K562 (cell line): Measurements from ENCODE around the gene CLDND2. TPM values are rescaled to one million over a fixed set of nuclear protein-coding genes. Genes with fewer than 3 reads are reported as not detected.
A peak's percentile ranks its signal among the peaks of the same experiment; 100 is the strongest.

Experiments
- CREM ChIP-seq: IDR thresholded peaks from 2 replicates; pipeline ENCODE4 v1.6.1; 2014; ENCODE audit warnings: antibody characterized with exemption, low read depth
- HNRNPH1 ChIP-seq: fragments of 200-400 bp; formaldehyde crosslinking; optimal IDR thresholded peaks from 2 replicates; pipeline ENCODE3; 2017; ENCODE audit warnings: low read depth, mild to moderate bottlenecking, low read length, moderate library complexity
- ILK ChIP-seq: fragments of 450-650 bp; IDR thresholded peaks from 2 replicates; pipeline ENCODE4 v1.6.1; 2016; ENCODE audit warnings: missing genetic modification characterization, low read depth, mild to moderate bottlenecking, missing compliant biosample characterization, moderate library complexity, borderline replicate concordance
- MCM2 ChIP-seq: fragments of 450-650 bp; IDR thresholded peaks from 2 replicates; pipeline ENCODE4 v1.6.1; 2017; ENCODE audit warnings: low read depth, mild to moderate bottlenecking
- NFXL1 ChIP-seq: fragments of 450-650 bp; formaldehyde crosslinking; IDR thresholded peaks from 2 replicates; pipeline ENCODE4 v1.4.0; 2021; ENCODE audit warnings: mild to moderate bottlenecking
- PKNOX1 ChIP-seq: fragments of 450-650 bp; IDR thresholded peaks from 2 replicates; pipeline ENCODE4 v1.6.1; 2016
- POLR3G ChIP-seq: IDR thresholded peaks from 2 replicates; pipeline ENCODE4 v1.6.1; 2011; ENCODE audit not compliant: insufficient read length, insufficient replicate concordance; ENCODE audit errors: extremely low read depth
- RBM25 ChIP-seq: fragments of 200-400 bp; formaldehyde crosslinking; IDR thresholded peaks from 2 replicates; pipeline ENCODE4 v1.6.1; 2018; ENCODE audit warnings: low read length, low read depth, moderate library complexity; ENCODE audit not compliant: severe bottlenecking
- RNF2 ChIP-seq: sonication (generic); IDR thresholded peaks from 2 replicates; pipeline ENCODE4 v1.6.1; 2016
- SAP30 ChIP-seq: fragments of 200-600 bp; sonication (generic); IDR thresholded peaks from 2 replicates; pipeline ENCODE4 v1.6.1; 2012; ENCODE audit warnings: borderline replicate concordance, low read depth, mild to moderate bottlenecking, moderate library complexity, low read length, control low read depth, inconsistent platforms; ENCODE audit not compliant: insufficient read depth, poor library complexity, severe bottlenecking
- SIN3A ChIP-seq, 2 experiments: fragments of 150-350 bp in 1 of 2; IDR thresholded peaks; 2 replicates each; pipeline ENCODE4 v1.6.1; 2011 to 2016; ENCODE audit warnings: borderline replicate concordance in 2 of 2, low read depth in 2 of 2, low read length in 2 of 2, mild to moderate bottlenecking in 2 of 2, moderate library complexity in 2 of 2; ENCODE audit not compliant: control insufficient read depth in 1 of 2
- SRF ChIP-seq, 2 experiments: fragments of 250-450, 450-650 bp in 1 of 2; sonication (Bioruptor Pico) in 1 of 2; sonication (generic) in 1 of 2; formaldehyde crosslinking; IDR thresholded peaks; 2 replicates each; pipeline versions ENCODE4 v1.5.0 to v1.5.1; 2020 to 2022; ENCODE audit warnings: mild to moderate bottlenecking in 1 of 2, missing genetic modification reagents in 1 of 2
- SRSF9 ChIP-seq: fragments of 200-400 bp; formaldehyde crosslinking; IDR thresholded peaks from 2 replicates; pipeline ENCODE4 v1.6.1; 2017; ENCODE audit warnings: low read depth, low read length, borderline replicate concordance
- TAF15 ChIP-seq: fragments of 200-400 bp; formaldehyde crosslinking; IDR thresholded peaks from 2 replicates; pipeline ENCODE4 v1.6.1; 2017; ENCODE audit warnings: mild to moderate bottlenecking, low read depth, low read length, moderate library complexity
- TBP ChIP-seq: optimal IDR thresholded peaks from 2 replicates; pipeline ENCODE3; 2011; ENCODE audit warnings: low read depth, low read length, improper control_type of control experiment
- TSHZ1 ChIP-seq: fragments of 250-450 bp; sonication (Bioruptor Pico); IDR thresholded peaks from 2 replicates; pipeline ENCODE4 v1.4.0; 2020; ENCODE audit warnings: mild to moderate bottlenecking, moderate library complexity
- ZNF57 ChIP-seq: fragments of 450-650 bp; formaldehyde crosslinking; IDR thresholded peaks from 2 replicates; pipeline ENCODE4 v1.4.0; 2020; ENCODE audit warnings: mild to moderate bottlenecking, moderate library complexity
- polyA plus RNA-seq, 8 experiments: library from polyadenylated mRNA; depleted of rRNA in 4 of 8; stranded (reverse) in 5 of 8; unstranded in 3 of 8; fragments of >200 nt; fragmentation: Nextera tagmentation in 2 of 8; fragmentation: Illumina TruSeq in 1 of 8; extraction: Ambion mirVana in 2 of 8; extraction: Trizol in 1 of 8; gene quantifications; 2 replicates each; pipeline versions ENCODE4 v1.2.1 to v1.2.3, GENCODE V29; 2011 to 2014; ENCODE audit warnings: inconsistent platforms in 1 of 8, missing spikeins in 1 of 8
- total RNA-seq, 7 experiments: library from RNA; depleted of rRNA in 6 of 7; stranded (reverse); fragments of >200 nt in 6 of 7; fragmentation: Illumina TruSeq in 2 of 7; extraction: Trizol in 2 of 7; gene quantifications; 2 replicates each; pipeline versions ENCODE4 v1.2.1 to v1.2.3, GENCODE V29; 2011 to 2021; ENCODE audit warnings: low replicate concordance in 1 of 7
- TF ChIP-seq, protein P1 (sequence below): sonication (generic); formaldehyde crosslinking; IDR thresholded peaks from 2 replicates; pipeline ENCODE4 v1.8.1; 2023; ENCODE audit warnings: mild to moderate bottlenecking, missing genetic modification reagents, moderate library complexity
- TF ChIP-seq, protein P2 (sequence below): sonication (generic); formaldehyde crosslinking; IDR thresholded peaks from 2 replicates; pipeline ENCODE4 v1.4.0; 2020; ENCODE audit warnings: mild to moderate bottlenecking, missing genetic modification reagents

Gene CLDND2
- total and polyA plus RNA-seq, 9 of the 15 experiments (the other 6 are each of a cell fraction or from before 2014, with no cell fraction given): 0.45 to 4.0 (median 1.2) TPM; not detected in 3

DNA sequence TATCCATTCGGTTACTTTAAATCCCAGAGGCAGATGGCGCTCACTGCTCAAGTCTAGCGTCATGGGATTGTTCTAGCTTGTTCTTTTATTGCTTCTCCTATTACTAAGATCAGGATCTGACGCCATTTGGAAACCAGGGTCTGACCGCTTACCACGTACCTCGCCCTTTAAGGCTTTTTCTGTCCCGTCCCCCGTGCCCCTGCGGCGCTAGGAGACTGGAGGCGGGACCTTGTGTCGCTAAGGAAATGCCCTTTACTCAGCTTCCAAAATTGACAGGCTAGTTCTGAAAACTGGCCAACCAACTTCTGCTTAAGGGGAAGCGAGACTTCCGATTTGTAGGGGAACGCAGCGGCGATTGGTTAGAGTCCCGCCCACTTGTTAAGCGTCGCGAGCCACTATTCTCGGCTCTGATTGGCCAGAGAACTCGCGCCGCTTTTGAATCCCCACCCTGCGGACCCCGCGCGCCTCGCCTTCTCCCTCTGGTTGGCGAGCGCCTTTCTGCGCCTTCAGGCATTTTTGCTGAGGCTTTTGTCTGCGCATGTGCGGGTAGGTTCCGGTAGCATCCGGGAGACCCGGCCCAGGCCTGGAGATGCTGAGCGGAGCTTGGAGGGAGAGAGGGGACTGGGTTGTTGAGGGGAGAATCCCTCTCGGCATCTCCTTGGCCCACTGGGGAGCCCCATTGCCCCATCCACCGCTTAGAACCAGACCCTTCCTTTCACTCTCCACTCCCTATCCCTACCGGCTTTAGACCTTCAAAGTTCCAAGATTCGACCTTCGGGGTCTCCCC, 25.4 kb upstream of the CLDND2 start (continued):
- TF ChIP-seq PKNOX1: peak; percentile 99
- TF ChIP-seq SAP30: peak; percentile 88
- TF ChIP-seq RBM25: peak; percentile 70
- TF ChIP-seq, protein P1, sequence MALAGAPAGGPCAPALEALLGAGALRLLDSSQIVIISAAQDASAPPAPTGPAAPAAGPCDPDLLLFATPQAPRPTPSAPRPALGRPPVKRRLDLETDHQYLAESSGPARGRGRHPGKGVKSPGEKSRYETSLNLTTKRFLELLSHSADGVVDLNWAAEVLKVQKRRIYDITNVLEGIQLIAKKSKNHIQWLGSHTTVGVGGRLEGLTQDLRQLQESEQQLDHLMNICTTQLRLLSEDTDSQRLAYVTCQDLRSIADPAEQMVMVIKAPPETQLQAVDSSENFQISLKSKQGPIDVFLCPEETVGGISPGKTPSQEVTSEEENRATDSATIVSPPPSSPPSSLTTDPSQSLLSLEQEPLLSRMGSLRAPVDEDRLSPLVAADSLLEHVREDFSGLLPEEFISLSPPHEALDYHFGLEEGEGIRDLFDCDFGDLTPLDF (CRISPR knock-in tag): peak; percentile 96
- TF ChIP-seq SIN3A (IDR thresholded peaks at IDR 0.05; ENCODE audit: borderline replicate concordance in 2 of 2, control insufficient read depth in 1 of 2, low read depth in 2 of 2, low read length in 2 of 2): no peak
- no peak for TF ChIP-seq ZNF57 (CRISPR knock-in tag)
- no peak for TF ChIP-seq HNRNPH1
- TF ChIP-seq RNF2: 0 out of 2 replicates have a peak, but pooled peaks have one; percentile 56
- no peak for TF ChIP-seq NFXL1 (CRISPR knock-in tag)
- no peak for TF ChIP-seq SRSF9
- peak; percentile 76 for TF ChIP-seq TBP
- TF ChIP-seq CREM: peak; percentile 84
- TF ChIP-seq, protein P2, sequence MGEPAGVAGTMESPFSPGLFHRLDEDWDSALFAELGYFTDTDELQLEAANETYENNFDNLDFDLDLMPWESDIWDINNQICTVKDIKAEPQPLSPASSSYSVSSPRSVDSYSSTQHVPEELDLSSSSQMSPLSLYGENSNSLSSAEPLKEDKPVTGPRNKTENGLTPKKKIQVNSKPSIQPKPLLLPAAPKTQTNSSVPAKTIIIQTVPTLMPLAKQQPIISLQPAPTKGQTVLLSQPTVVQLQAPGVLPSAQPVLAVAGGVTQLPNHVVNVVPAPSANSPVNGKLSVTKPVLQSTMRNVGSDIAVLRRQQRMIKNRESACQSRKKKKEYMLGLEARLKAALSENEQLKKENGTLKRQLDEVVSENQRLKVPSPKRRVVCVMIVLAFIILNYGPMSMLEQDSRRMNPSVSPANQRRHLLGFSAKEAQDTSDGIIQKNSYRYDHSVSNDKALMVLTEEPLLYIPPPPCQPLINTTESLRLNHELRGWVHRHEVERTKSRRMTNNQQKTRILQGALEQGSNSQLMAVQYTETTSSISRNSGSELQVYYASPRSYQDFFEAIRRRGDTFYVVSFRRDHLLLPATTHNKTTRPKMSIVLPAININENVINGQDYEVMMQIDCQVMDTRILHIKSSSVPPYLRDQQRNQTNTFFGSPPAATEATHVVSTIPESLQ (CRISPR knock-in tag): no peak
- TF ChIP-seq SRF (CRISPR knock-in tag; IDR thresholded peaks at IDR 0.05): peak in 1 of 2 experiments; percentile 79; a peak in 1 of 4 replicates
- no peak for TF ChIP-seq MCM2
- TF ChIP-seq TSHZ1 (CRISPR knock-in tag): no peak
- TF ChIP-seq POLR3G: no peak
- TF ChIP-seq TAF15: no peak
- TF ChIP-seq ILK (tag): no peak
